NCI-H2196 (cell line): Measurements from ENCODE around the gene BLOC1S5.
"Not testable (repeated sequence)": the region's sequence is repeated elsewhere in the genome, so short reads cannot be mapped to it uniquely, and the experiment has no call there.

ENCODE experiments used
- DNase-seq: peaks from one replicate; lab custom pipeline; 2025; ENCODE audit not compliant: unreplicated experiment; lab: John Stamatoyannopoulos, UW

The BLOC1S5 gene

DNA sequence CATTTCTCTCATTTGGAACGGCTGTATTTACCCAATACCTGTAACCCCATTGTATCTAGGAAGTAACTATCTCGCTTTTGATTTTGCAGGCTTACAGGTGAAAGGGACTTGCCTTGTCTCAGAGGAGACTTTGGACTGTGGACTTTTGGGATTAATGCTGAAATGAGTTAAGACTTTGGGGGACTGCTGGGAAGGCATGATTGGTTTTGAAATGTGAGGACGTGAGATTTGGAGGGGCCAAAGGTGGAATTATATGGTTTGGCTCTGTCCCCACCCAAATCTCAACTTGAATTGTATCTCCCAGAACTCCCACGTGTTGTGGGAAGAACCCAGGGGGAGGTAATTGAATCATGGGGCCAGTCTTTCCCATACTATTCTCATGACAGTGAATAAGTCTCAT, 18.4 kb downstream of the BLOC1S5 start:
- DNase-seq, result not testable (repeated sequence)

DNA sequence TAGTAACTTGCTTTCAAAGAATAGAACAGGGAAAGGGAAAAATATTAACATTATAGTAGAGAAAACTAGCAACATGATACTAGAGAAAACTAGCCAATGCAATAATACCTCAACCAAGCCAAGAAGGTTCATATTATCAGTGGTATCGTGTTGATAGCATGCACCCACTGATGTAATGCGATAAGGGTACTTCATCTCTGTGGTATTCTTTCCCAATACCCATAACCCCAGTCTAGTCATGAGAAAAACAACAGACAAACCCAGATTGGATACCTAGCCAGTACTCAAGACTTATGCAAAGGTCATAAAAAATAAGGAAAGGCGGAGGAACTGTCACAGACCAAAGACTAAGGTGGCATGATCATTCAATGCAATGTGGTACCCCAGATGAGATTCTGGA, 21.0 kb downstream of the BLOC1S5 start:
- no peak for DNase-seq

DNA sequence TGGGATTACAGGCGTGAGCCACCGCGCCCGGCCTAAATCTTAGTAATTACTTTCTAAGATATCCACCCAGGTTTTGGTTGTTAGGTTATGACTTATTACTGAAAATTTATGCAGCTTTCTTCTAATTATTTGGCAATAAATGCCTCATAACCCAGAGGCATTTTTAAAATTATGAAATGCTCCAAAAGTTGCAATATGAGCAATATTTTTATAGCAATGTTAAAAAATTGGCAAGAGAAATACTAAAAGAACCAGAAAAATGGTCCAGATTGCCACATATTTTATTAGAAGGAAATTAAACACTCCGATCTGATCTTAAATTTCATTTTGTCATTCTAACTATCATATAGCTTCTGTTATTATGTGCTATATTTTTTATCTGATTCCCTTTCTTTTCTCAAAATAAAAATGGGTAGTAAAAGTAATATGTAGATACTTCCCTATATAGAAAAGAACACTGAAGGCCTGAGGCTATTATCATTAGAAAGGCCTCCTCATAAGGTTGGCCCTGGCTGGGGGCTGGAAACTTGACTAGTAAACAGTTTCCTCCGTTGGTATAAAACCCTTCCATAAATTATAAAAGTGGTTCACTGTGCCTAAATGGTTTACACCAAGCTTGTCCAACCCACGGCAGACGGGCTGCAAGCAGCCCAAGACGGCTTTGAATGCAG, 22.1 kb downstream of the BLOC1S5 start:
- no peak for DNase-seq

DNA sequence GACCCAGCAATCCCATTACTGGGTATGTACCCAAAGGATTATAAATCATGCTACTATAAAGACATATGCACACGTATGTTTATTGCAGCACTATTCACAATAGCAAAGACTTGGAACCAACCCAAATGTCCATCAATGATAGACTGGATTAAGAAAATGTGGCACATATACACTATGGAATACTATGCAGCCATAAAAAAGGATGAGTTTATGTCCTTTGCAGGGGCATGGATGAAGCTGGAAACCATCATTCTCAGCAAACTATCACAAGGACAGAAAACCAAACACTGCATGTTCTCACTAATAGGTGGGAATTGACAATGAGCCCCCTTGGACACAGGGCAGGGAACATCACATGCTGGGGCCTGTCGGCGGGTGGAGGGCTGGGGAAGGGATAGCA, 30.1 kb downstream of the BLOC1S5 start:
- not testable (repeated sequence) for DNase-seq

DNA sequence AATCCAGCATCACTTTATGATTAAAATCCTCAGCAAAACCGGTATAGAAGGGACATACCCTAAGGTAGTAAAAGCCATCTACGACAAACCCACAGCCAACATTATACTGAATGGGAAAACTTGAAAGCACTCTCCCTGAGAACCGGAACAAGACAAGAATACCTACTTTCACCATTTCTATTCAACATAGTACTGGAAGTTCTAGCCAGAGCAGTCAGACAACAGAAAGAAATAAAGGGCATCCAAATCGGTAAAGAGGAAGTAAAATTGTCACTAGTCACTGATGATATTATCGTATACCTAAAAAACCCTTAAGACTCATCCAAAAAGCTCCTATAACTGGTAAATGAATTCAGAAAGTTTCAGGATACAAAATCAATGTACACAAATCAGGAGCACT, 33.3 kb downstream of the BLOC1S5 start:
- no peak for DNase-seq

DNA sequence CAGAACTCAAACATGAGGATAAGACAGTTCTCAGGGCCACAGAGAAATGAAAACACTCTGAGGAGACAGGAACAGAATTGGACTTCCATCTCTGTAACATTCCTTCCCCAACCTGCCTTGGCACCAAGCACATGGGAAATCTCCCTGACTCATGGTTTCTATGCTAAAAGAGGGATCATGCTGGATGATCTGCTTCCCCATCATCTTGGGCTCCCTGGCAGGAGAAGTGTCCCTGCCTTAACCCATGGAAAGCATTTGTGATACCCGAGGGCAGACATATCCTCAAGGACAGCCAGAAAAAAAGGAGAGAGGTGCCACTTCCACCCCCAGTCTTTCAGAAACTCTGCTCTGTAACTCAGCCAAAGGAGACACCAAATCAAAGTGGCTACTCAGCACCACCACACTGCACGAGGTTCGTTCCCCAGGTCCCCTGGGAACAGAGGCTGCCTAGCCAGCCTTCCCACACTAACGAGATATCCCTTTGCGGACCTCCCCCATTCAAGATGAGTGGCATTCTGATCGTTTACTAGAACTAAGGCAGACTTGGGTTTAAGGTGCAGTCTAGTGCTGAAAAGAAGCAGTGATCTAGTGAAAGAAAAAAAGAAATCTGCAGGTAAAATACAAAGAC, 34.8 kb downstream of the BLOC1S5 start:
- no peak for DNase-seq

DNA sequence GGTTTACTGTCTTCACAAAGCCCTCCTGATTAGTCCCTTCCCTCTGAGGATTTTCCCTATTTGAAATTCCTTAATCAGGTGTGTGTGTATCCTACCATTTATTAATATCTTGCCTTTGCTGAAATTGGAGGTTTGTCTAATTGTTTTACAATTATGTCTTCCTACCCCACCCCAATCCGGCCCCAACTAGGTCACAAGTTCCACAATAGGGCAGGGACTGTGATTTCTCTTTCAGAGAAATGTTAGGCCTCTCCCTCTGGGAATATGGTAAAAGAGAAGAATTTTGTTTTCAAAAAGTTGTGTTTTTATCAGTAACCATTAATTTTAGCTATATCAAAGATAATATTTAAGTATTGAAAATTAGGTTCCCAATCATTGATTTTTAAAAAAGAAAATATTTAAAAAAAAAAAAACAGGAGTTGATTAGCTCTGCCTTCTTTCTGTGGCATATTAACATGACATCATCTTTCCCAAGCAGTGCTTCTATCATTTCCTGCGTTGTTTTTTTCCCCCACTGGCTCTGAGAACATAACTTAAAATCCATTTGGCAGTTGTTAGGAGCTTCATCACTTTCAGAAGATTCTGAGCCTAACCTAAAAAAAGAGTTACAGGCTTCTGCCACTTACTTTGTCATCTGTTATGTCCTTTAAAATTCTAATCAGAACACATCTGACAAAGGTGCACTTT, 36.1 kb downstream of the BLOC1S5 start:
- DNase-seq, result no peak

DNA sequence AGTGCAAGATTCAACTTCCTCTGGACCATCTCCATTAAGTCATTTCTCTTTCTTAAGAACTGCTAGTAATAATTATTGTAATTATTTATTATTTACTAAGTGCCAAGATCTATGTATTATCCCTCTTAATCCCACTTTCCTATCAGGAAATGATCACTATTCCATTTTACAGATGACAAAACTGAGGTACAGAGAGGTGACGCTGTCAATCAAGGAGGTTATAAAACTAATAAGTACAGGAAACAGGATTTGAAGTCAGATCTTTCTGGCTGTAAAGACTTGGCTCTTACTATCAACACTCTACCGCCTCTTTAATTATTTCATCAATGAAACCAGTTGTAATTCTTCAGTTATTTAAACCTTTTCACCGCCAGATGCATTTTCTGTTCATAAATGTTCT, 37.4 kb downstream of the BLOC1S5 start:
- DNase-seq, result no peak

DNA sequence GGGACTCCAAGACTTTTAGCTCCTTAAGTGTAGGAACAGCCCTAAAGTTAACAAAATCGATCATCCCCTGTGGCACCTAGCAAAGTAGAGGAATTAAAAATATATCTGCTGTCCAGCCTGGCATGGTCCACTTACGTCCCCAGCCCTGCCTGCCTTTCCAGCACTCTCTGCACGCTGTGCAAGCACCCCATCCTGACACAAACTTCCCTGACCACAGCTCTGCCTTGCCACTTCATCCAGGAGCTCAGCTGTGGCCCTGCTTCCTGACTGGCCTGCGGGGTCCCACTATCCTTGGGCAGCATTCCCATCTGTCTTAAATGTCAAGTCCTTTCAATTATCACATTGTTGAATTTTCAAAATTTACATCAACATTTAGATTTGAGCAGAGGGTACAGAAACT, 39.0 kb downstream of the BLOC1S5 start:
- DNase-seq, result no peak

DNA sequence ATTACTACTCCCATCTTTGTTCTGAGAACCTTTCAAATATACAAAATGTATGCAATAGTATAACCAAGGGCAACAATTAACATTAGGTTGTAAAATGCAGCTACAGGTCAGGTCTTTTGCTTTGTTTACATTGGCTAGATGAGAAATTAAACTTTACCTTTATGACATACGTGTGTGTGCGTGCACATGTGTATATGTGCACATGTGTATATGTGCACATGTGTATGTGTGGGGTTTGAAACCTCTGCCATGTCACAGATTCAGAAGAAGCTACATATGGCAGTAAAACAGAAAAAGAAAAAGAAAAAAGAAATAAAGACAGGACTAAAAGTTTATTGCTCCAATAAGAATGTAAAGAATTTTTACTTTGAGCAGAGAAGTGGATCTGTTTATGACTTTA, 40.6 kb downstream of the BLOC1S5 start:
- DNase-seq, result no peak

DNA sequence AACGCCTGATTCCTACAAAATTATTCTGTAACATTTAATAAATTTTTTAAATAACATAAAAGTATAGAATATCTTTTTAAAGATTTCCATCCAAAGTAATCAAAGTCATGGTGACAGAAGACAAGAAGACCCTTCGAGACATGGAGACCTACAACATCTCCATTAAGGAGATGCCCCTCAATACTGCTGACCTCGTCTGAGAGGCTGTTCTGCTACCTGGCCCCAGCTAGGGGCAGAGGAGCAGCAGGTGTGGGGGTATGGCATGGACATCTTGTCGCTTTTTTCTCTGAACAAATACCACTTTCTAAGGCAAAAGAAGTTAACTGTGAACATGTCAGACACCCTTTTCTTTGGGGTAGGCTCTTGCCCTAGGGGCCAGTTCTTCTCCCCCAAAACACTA, 44.1 kb downstream of the BLOC1S5 start:
- DNase-seq, result no peak

DNA sequence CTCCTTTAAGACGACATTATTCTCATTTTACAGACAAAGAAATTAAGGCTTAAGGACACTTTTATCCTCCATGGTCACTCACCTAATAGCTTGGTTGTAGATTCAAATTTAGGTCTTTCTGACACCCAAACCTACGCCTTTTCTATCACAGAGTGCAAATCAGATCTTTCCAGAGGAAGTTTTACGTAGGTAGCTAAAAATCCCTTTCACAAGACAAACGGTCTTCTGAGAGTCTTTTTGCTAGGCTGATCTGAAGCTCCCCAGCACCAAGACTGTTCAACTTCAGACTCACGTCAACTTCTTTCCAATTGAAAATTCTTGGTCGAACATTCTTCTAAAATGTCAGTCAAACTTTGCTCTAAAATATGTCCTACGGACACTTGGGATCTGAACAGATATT, 46.5 kb downstream of the BLOC1S5 start:
- no peak for DNase-seq

DNA sequence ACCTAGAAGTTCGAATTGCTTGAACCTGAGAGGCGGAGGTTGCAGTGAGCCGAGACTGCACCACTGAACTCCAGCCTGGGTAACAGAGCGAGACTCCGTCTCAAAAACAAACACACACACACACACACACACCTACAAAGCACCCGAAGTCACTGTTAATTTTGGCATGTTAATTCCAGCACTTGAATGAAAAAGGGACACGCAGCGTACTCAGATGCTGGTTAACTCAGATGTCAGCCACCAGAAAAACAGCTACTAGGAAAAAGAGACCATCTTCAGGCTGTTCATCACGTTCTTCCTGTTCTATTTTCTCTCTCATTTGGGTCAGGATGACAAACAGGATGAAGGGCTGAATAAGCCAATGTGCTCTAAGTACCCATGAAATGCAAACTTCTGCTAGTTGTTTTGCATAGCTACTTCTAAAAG, 46.9 kb downstream of the BLOC1S5 start:
- DNase-seq, result no peak

DNA sequence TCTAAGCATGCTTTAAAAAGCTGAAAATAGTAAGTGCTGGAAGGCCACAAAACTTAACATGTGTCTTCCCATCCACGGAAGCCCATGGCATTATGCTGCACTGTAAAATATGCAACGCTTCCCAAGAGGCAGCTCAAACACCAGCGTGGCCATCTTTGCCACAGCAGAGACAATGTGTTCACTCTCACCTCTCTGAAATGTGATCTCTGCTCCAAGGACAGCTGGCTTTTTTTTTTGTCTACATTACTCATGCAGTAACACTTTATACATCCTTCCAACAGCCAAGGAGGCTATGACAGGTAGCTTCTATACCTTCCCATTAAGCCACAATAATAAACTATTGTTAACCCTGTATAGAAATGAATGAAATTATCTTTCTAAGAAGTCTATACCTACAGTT, 49.2 kb downstream of the BLOC1S5 start:
- DNase-seq, result no peak

DNA sequence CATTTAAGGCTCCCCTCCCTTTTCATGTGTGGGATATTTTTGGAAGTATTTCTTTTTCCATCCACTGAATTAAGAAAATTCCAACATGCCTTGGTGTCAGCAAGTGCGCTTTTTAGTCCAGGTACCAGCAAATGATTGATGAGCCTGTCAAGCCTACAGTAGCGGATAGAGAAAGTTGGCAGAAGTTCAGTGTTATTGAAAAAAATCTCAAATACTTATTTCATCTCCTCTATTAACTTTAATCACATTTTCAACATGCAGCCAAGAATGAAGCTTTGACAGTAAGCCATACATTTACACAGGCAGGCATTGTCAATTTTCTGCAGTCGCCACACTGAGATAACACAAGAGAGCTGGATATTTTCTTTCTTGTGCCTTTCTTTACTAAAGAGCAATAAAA, 50.4 kb downstream of the BLOC1S5 start:
- DNase-seq, result no peak

DNA sequence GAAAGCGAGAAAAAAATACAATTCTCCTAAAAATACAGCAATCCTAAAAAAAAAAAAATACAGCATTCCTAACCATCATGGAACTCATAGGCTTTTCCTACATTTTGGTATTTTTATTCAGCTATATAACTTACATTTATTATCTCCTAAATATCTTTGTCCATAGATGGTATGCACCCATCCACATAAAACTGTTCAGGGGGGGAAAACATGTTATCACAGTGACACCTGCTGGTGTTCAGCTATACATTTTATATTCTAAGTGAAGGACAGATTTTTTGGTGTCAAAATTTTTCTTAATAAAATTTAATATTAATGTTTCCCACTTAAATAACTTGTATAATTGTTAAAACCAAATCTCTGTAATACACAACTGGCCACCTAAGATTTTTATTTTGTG, 58.0 kb downstream of the BLOC1S5 start:
- peak; percentile 19 for DNase-seq

DNA sequence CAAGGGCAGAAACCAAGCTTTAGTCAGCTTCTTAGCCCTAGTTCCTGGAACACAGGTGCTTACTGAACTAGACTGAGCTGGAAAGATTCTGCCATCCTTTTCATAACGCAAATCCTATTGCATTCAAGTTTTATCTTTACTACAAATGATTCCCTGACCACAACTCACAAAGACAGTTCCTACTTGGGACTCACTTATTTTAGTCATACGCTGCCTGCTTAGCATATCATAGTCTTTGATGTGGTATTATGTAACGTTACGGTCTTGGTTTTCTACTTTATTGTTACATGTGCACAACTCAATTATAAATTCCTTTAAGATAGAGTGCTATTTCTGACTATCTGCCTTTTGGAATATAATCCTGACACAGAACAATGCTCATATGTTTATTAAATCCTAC, 59.1 kb downstream of the BLOC1S5 start:
- no peak for DNase-seq

DNA sequence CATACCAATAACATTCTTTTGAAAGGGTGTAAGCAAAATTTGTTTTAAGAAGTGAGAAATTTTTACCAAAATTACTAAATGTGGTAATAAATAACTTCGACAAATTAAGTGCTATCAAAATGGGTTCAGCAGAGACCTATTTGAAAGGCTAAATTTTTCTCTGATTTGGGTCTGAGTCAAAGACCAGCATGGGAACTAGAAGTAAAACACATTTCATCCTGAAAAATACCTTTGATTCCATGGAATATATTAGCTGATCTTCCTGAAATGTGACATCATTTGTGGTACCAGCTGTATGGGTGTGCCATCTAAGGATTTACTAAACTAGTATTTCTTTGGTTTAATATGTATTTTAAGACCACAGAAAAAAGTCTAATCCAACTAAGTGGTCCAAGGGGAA, 63.6 kb downstream of the BLOC1S5 start:
- DNase-seq, result no peak

DNA sequence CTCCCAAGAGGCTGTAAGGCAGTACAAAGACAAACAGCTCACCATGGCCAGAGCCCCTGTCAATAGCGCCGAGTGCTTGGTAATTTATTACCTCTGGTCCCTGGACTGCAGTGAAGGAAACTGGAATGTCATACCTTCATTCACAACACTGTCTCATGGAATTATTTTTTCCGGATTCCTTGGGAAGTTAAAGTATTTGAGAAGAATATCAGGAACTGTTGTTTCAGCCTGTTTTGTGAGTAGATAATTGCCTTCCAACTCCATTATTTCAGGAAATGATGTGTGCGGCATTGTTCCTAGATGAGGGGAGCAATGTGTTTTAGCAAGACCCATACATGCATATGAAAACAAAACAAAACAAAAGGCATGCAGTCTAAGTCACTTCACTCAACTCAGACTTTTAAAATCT, 64.0 kb downstream of the BLOC1S5 start:
- DNase-seq, result no peak

DNA sequence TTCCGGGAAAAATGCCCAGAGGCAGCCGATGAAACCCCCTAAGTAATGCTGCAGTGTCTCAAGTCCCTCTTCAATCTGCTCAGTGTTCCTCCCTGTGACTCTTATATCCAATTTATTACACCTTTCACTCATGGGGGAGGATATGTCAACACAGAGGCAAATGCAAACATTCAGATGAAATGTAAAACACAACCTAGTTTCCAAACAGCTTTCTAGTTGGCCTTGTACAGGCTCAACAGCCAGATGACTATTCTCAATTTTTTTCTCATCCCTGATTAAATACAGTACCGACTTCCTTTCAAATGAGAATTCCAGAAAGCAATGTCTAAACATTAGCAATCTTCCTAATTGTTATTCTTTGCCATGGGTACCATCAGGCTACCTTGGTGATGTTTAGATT, 65.0 kb downstream of the BLOC1S5 start:
- no peak for DNase-seq

DNA sequence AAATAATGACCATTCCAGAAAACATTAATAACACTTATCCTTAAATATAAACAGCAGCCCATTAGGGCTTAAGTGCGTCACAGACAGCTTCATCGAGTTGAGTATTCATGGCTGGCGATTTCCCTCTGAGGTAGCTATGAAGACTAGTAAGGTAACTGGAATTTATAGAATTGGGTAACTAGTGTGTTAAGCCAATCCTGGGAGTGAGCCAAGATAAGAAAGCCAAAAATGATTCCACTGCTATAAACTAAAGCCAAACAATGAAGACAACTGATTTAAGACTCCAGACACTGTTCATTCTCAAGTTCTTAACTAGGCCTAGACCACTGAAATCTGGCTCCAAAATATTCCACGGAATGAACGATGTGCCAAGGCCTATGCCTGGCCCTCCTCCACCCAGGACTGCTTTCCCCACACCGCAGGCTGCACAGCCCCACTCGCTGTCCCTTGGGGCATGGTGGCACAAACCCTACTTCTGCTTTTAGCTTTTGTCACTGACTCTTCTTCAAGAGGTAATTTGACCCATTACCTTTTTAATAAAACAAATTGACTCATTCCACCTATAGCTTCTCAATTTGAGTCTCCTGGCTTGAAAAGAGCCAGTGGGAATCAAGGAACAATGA, 66.0 kb downstream of the BLOC1S5 start:
- DNase-seq, result no peak

DNA sequence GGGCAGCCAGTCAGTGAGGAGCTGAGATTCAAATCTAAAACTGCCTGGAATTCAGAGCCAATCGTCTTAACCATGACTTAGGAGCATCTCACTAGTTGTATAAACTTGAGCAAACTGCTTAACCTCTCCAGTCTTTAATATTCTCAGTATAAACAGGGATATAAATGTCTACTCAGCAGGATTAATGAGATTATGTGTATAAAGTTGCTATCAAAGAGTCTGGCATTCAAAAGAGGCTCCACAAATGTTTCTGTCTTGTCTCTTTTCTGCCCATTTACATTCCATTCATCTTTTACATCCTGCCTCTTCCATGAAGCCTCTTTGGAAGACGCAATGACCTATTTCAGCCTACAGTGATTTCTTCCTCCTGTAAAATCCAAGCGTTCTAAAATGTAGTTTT, 66.9 kb downstream of the BLOC1S5 start:
- DNase-seq, result no peak
